HepG2 (cell line): ENCODE results near the gene ANTKMT. TPM values are rescaled to one million over a fixed set of nuclear protein-coding genes. Genes with fewer than 3 reads are reported as not detected.

Experiments used
- ARID5B ChIP-seq: IDR thresholded peaks from 2 replicates; pipeline ENCODE4 v1.4.0; 2020; ENCODE audit warnings: mild to moderate bottlenecking, missing genetic modification reagents
- ATF1 ChIP-seq: IDR thresholded peaks from 2 replicates; pipeline ENCODE4 v1.6.1; 2016; ENCODE audit warnings: mild to moderate bottlenecking, control low read depth
- DR1 ChIP-seq: sonication (generic); formaldehyde crosslinking; IDR thresholded peaks from 2 replicates; pipeline ENCODE4 v1.8.0; 2021; ENCODE audit warnings: mild to moderate bottlenecking, missing genetic modification reagents, inconsistent platforms
- MLXIP ChIP-seq: sonication (generic); formaldehyde crosslinking; IDR thresholded peaks from 2 replicates; pipeline ENCODE4 v1.9.0; 2021; ENCODE audit warnings: missing genetic modification reagents, borderline replicate concordance
- MZF1 ChIP-seq: sonication (generic); formaldehyde crosslinking; IDR thresholded peaks from 2 replicates; pipeline ENCODE4 v1.8.1; 2023; ENCODE audit warnings: mild to moderate bottlenecking, missing genetic modification reagents, borderline replicate concordance
- PHF5A ChIP-seq: IDR thresholded peaks from one replicate; pipeline ENCODE4 v1.6.1; 2018; ENCODE audit warnings: low read depth, missing genetic modification reagents; ENCODE audit not compliant: unreplicated experiment
- RBM39 ChIP-seq: fragments of 200-400 bp; formaldehyde crosslinking; IDR thresholded peaks from one replicate; pipeline ENCODE4 v1.6.1; 2018; ENCODE audit warnings: antibody characterized with exemption, mild to moderate bottlenecking, low read depth, low read length; ENCODE audit not compliant: poor library complexity, severe bottlenecking
- SALL2 ChIP-seq: sonication (generic); formaldehyde crosslinking; IDR thresholded peaks from 2 replicates; pipeline ENCODE4 v1.8.1; 2023; ENCODE audit warnings: mild to moderate bottlenecking, missing genetic modification reagents, inconsistent platforms
- SIN3B ChIP-seq: fragments of 150-350 bp; IDR thresholded peaks from 2 replicates; pipeline ENCODE4 v1.6.1; 2014; ENCODE audit warnings: low read length
- SRSF4 ChIP-seq: fragments of 200-400 bp; formaldehyde crosslinking; IDR thresholded peaks from one replicate; pipeline ENCODE4 v1.6.1; 2018; ENCODE audit warnings: mild to moderate bottlenecking, low read depth, low read length, moderate library complexity; ENCODE audit not compliant: poor library complexity, severe bottlenecking
- ZBTB46 ChIP-seq: sonication (generic); formaldehyde crosslinking; IDR thresholded peaks from 2 replicates; pipeline ENCODE4 v1.4.0; 2020; ENCODE audit warnings: mild to moderate bottlenecking, missing genetic modification reagents, borderline replicate concordance
- ZFP36L1 ChIP-seq: sonication (generic); formaldehyde crosslinking; IDR thresholded peaks from 2 replicates; pipeline ENCODE4 v1.8.0; 2022; ENCODE audit warnings: mild to moderate bottlenecking, missing genetic modification reagents, moderate library complexity
- ZNF17 ChIP-seq: sonication (generic); formaldehyde crosslinking; IDR thresholded peaks from 2 replicates; pipeline ENCODE4 v1.5.0; 2020; ENCODE audit warnings: mild to moderate bottlenecking, missing genetic modification reagents
- ZNF691 ChIP-seq: sonication (generic); formaldehyde crosslinking; IDR thresholded peaks from 2 replicates; pipeline ENCODE4 v1.4.0; 2020; ENCODE audit warnings: missing genetic modification reagents, low read depth, mild to moderate bottlenecking, borderline replicate concordance
- ZNF773 ChIP-seq: sonication (generic); formaldehyde crosslinking; IDR thresholded peaks from 2 replicates; pipeline ENCODE4 v1.4.0; 2020; ENCODE audit warnings: missing genetic modification reagents, borderline replicate concordance
- polyA plus RNA-seq, 8 experiments: library from polyadenylated mRNA; depleted of rRNA in 3 of 8; stranded (reverse) in 7 of 8; unstranded in 1 of 8; fragments of >200 nt; fragmentation: Illumina TruSeq in 4 of 8; extraction: Trizol in 4 of 8; gene quantifications; 2 replicates each; pipeline versions ENCODE4 v1.2.1 to v1.2.3, GENCODE V29; 2011 to 2016; ENCODE audit warnings: low read depth in 4 of 8, missing spikeins in 1 of 8, mixed read lengths in 1 of 8; ENCODE audit not compliant: insufficient read depth in 1 of 8
- total RNA-seq, 5 experiments: library from RNA; depleted of rRNA; stranded (reverse); fragments of >200 nt; fragmentation: Illumina TruSeq; extraction: Trizol; gene quantifications; 2 replicates each; pipeline ENCODE4 v1.2.3, GENCODE V29; 2016; ENCODE audit warnings: low read depth in 1 of 5

The ANTKMT gene
- total and polyA plus RNA-seq, 2 of the 13 experiments (the other 11 are each of a cell fraction or from before 2014, with no cell fraction given): 7.5 to 47.8 TPM

GRCh38 chr16:720990-721764, at the start of gene ANTKMT (continued):
- peak; percentile 73 for TF ChIP-seq ZNF691
- TF ChIP-seq SRSF4: no peak
- TF ChIP-seq ZNF17 (CRISPR knock-in tag): no peak
- TF ChIP-seq PHF5A (CRISPR knock-in tag): no peak
- 0 out of 2 replicates have a peak, but pooled peaks have one; percentile 68 for TF ChIP-seq ZNF773 (CRISPR knock-in tag)
- TF ChIP-seq MZF1 (CRISPR knock-in tag): no peak
- peak; percentile 78 for TF ChIP-seq SIN3B
- TF ChIP-seq ZFP36L1 (CRISPR knock-in tag): no peak
- no peak for TF ChIP-seq ZBTB46
- TF ChIP-seq SALL2 (CRISPR knock-in tag): peak; percentile 78; the same call in 1 of the 2 replicates
- no peak for TF ChIP-seq ATF1
- TF ChIP-seq RBM39: no peak
- TF ChIP-seq MLXIP (CRISPR knock-in tag): no peak
- no peak for TF ChIP-seq DR1 (CRISPR knock-in tag)
- TF ChIP-seq ARID5B (CRISPR knock-in tag): no peak
